Heart left ventricle (tissue), 16 donors: ENCODE data around the gene ADAT1. TPM values are rescaled to one million over a fixed set of nuclear protein-coding genes. Genes with fewer than 3 reads are reported as not detected.

Experiments used
- ATAC-seq, 4 donors: fragments of 200-7000 bp; cut with Tn5 transposase; one replicate each; pipeline ENCODE4 v1.9.1; 2020 to 2022; ENCODE audit warnings: moderate library complexity in 4 of 4, mild to moderate bottlenecking in 3 of 4, moderate number of reproducible peaks in 1 of 4
- DNase-seq, 5 donors: peaks; one replicate each; pipeline ENCODE4 v3.0.0-alpha.2; 2020
- H3K27ac ChIP-seq, 12 donors: fragments of 200-600 bp; sonication (generic) in 4 of 12; one replicate each; pipeline versions ENCODE4 v1.5.0 to v1.8.0; 2016 to 2022; ENCODE audit warnings: mild to moderate bottlenecking in 2 of 12
- H3K27me3 ChIP-seq, 9 donors: fragments of 200-600 bp; sonication (generic) in 2 of 9; one replicate each; pipeline versions ENCODE4 v1.5.1 to v1.8.0; 2016 to 2022; ENCODE audit warnings: mild to moderate bottlenecking in 3 of 9
- H3K36me3 ChIP-seq, 9 donors: fragments of 200-600 bp; sonication (generic) in 2 of 9; one replicate each; pipeline versions ENCODE4 v1.5.0 to v1.8.0; 2018 to 2022; ENCODE audit warnings: mild to moderate bottlenecking in 2 of 9
- H3K4me1 ChIP-seq, 12 donors: fragments of 200-600 bp; sonication (generic) in 4 of 12; one replicate each; pipeline versions ENCODE4 v1.5.0 to v1.8.0; 2016 to 2022; ENCODE audit warnings: mild to moderate bottlenecking in 3 of 12
- H3K4me3 ChIP-seq, 12 donors: fragments of 200-600 bp; sonication (generic) in 4 of 12; one replicate each; pipeline versions ENCODE4 v1.5.0 to v1.8.0; 2017 to 2022; ENCODE audit warnings: mild to moderate bottlenecking in 9 of 12, moderate library complexity in 4 of 12
- H3K9me3 ChIP-seq, 12 donors: fragments of 200-600 bp; sonication (generic) in 4 of 12; one replicate each; pipeline versions ENCODE4 v1.5.0 to v1.8.0; 2016 to 2022; ENCODE audit warnings: mild to moderate bottlenecking in 1 of 12
- POLR2A ChIP-seq, 2 donors: fragments of 450-650 bp; IDR thresholded peaks; one replicate each; pipeline ENCODE4 v1.6.1; 2017; ENCODE audit warnings: antibody characterized with exemption in 2 of 2, mild to moderate bottlenecking in 2 of 2, moderate library complexity in 2 of 2
- WGBS, 4 donors: extraction: QIAGEN DNeasy Blood & Tissue Kit in 2 of 4; methylation state at CpG; one replicate each; pipeline versions ENCODE4 v1.1.5 to v1.1.7; 2013 to 2018; 5-methylcytosine and 5-hydroxymethylcytosine counted together
- intact Hi-C, 10 donors: fragments of 100-400 bp; cut with DNase I; formaldehyde crosslinking; loops; one replicate each; pipeline versions ENCODE4 v1.11.1 to v1.14.2; 2022
- polyA plus RNA-seq, 2 donors: library from polyadenylated mRNA; stranded (reverse); fragments of 200-250 nt; gene quantifications; one replicate each; pipeline ENCODE4 v1.2.3, GENCODE V29; 2013
- total RNA-seq, 9 donors: library from RNA; depleted of rRNA in 2 of 9; stranded (reverse); fragments of >200 nt in 2 of 9; fragmentation: NEBNext Ultra II Directional in 3 of 9; extraction: Animal tissue kit (Norgen Biotek cat#: 25700) in 3 of 9; gene quantifications; one replicate each; pipeline versions ENCODE4 v1.1.0 to v1.2.4, GENCODE V29; 2016 to 2023
- TF ChIP-seq, protein P1 (sequence below), 12 donors: fragments of 200-600 bp; sonication (generic) in 4 of 12; IDR thresholded peaks; one replicate each; pipeline versions ENCODE4 v1.5.0 to v1.8.0; 2018 to 2022; ENCODE audit warnings: antibody characterized with exemption in 12 of 12, mild to moderate bottlenecking in 5 of 12
- donor health status: ischemic (EF 13 %, LVEDD 7.1; RV severe dilation, severe dysfunction).
- donor health status: healthy with polysubstance abuse.
- donor health status: DM: no; HTN: yes; CAD: no.
- donor health status: DM: no; HTN: no; CAD: no.
- donor health status: ischemic (EF 25% LVEDD 6.9; RV normal size, moderate dysfunction).
- donor health status: ischemic (EF 25% LVEDD 5.7; RV mildly dilated, moderate dysfunction).
- donor health status: healthy.
- donor health status: DM: yes; HTN: yes; CAD: no.
- donor health status: ischemic (EF 35%, LVEDD 5.7; RV mildly dilated, moderate dysfunction).
- donor health status: nonischemic (EF 11% LVEDD 7.7; RV severe dilation, severe dysfunction).
- donor health status: DM: yes; HTN: yes; CAD: no.
- donor health status: PGD.
- donor health status: ischemic (EF 29% LVEDD 5.4; RV normal size, mild dysfunction).
- donor health status: nonischemic (EF 23%, LVEDD 6.1; RV moderate dilation, normal function).

Gene ADAT1
- total and polyA plus RNA-seq, 11 donors = 8.0 to 37.5 (median 21.0) TPM

DNA sequence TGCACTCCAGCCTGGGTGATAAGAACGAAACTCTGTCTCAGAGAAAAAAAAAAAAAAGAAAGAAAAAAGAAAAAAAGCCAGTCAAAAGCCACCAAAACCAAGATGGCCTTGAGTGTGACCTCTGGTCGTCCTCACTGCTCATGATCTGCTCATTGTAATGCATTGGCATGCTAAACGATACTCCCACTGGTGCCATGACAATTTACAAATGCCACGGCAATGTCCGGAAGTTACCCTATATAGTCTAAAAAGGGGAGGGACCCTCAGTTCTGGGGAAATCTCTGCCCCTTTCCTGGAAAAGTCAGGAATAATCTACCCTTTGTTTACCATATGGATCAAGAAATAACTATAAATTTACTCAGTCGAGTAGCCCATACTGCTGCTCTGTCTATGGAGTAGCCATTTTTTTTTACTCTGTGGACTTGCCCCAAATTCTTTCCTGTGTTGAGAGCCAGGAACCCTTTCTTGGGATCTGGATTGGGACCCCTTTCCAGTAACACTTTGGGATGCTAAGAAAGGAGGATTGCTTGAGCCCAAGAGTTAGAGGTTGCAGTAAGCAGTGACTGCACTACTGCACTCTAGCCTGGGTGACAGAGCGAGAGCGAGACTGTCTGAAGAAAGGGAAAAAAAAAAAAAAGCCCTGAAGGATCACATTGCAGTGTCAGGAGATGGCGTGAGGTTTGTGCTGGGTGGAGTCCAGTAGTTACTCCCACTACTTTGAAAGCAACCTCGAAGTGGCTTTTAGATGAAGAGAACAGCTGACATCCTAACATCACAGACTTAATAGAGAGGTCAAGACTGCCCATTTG lies 63.3 kb downstream of the ADAT1 start:
- Histone ChIP-seq H3K27me3 (no peaks in the 10 kb centered on the region), H3K36me3 (no peaks in the 10 kb centered on the region), H3K9me3 (no peaks in the 10 kb centered on the region), H3K4me1 (peaks cover 0 to 15% (median 6%) of the 10 kb centered on the region in 12 donors), H3K4me3 (no peak overlapping the region), H3K27ac (peak overlapping the region in 4 of 12 donors; percentile 30 to 54 (median 50))
- intact Hi-C loops = loop anchor here in 5 of 10 donors (5.0 to 10.0 kb wide), 3 partner anchors 42 to 85 kb away; partner anchors contain the start of gene ADAT1 (in 2 of the 5)
- ATAC-seq = peak in 3 of 4 donors; percentile 1 to 18 (median 2)
- peak in 3 of 5 donors; percentile 42 to 54 (median 47) for DNase-seq
- 62 to 71% (median 64%) methylated on average over 10 of the region's 10 CpGs for WGBS, 4 donors
- TF ChIP-seq, protein P1, sequence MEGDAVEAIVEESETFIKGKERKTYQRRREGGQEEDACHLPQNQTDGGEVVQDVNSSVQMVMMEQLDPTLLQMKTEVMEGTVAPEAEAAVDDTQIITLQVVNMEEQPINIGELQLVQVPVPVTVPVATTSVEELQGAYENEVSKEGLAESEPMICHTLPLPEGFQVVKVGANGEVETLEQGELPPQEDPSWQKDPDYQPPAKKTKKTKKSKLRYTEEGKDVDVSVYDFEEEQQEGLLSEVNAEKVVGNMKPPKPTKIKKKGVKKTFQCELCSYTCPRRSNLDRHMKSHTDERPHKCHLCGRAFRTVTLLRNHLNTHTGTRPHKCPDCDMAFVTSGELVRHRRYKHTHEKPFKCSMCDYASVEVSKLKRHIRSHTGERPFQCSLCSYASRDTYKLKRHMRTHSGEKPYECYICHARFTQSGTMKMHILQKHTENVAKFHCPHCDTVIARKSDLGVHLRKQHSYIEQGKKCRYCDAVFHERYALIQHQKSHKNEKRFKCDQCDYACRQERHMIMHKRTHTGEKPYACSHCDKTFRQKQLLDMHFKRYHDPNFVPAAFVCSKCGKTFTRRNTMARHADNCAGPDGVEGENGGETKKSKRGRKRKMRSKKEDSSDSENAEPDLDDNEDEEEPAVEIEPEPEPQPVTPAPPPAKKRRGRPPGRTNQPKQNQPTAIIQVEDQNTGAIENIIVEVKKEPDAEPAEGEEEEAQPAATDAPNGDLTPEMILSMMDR (IDR thresholded peaks at IDR 0.05) = no peak
- no peak for TF ChIP-seq POLR2A (IDR thresholded peaks at IDR 0.05)

DNA sequence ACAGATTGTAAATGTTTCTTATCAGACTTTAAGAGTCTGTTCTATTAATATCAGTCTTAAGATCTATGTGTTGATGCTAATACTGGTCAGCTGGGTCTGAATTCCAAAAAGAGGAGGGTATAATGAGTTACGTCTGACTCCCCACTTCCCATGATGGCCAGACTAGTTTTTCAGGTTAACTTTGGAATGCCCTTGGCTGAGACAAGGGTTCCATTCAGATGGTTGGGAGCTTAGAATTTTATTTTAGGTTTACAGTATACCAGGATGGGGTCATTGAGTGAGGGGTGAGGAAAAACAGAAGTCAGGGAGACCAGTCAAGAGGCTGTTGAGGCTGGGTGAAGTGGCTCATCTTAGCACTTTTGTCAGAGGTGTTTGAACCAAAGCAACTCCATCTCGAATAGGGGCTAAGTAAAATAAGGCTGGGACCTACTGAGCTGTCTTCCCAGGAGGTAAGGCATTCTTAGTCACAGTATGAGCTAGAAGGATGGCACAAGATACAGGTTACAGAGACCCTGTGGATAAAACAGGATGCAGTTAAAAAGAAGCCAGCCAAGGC lies 64.2 kb downstream of the ADAT1 start:
- no peak overlapping the region for H3K4me3 ChIP-seq
- DNase-seq (no peak), ATAC-seq (no peak)
- TF ChIP-seq, protein P1 (IDR thresholded peaks at IDR 0.05) = no peak
- no peak for TF ChIP-seq POLR2A (IDR thresholded peaks at IDR 0.05)
- H3K36me3 ChIP-seq = no peaks in the 10 kb centered on the region
- intact Hi-C loops = loop anchor here in 4 of 10 donors (5.0 to 10.0 kb wide), 3 partner anchors 42 to 84 kb away; partner anchors contain the start of gene ADAT1 (in 1 of the 4)
- H3K9me3 ChIP-seq = no peaks in the 10 kb centered on the region
- H3K4me1 ChIP-seq = peaks cover 0 to 22% (median 11%) of the 10 kb centered on the region in 12 donors
- no peak overlapping the region for H3K27ac ChIP-seq
- 68 to 81% (median 77%) methylated on average over 2 of the region's 2 CpGs for WGBS, 4 donors
- H3K27me3 ChIP-seq = no peaks in the 10 kb centered on the region

DNA sequence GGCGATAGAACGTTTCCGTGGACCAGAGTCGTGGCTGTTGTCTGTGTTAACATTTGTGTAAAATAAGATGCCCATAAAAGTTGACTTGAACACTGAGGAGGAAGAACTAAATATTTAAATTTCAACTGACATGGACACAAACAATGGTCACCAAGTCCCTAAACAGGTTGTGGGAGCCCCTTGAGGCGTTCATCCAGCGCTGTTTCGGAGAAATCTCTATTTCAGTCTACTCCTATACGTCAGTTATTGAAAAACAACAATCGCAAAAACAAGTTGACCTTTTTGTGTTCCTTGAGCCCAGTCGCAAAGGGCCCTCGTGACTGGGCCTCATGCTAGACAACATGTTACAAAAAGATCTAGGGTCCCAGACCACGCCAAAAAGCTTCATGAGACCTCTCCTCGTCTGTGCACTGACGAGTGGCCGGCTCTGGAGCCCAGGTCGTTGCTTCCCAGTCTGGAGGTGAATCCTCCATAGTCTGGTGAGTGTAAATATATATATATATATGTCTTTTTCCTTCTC lies 66.6 kb downstream of the ADAT1 start:
- H3K27ac ChIP-seq = peak overlapping the region; percentile 64 to 89 (median 78)
- no peak for TF ChIP-seq POLR2A (IDR thresholded peaks at IDR 0.05)
- TF ChIP-seq, protein P1 (IDR thresholded peaks at IDR 0.05) = no peak
- ATAC-seq (no peak), DNase-seq (no peak)
- H3K36me3 ChIP-seq = no peaks in the 10 kb centered on the region
- intact Hi-C loops = loop anchor here in 5 of 10 donors (1.0 to 10.0 kb wide), 6 partner anchors 10 to 92 kb away; partner anchors contain the start of genes ADAT1 (in 2 of the 5), GABARAPL2 (in 1 of the 5) and TMEM170A (in 1 of the 5)
- peaks cover 0 to 35% (median 15%) of the 10 kb centered on the region in 12 donors for H3K4me1 ChIP-seq
- no peaks in the 10 kb centered on the region for H3K9me3 ChIP-seq
- H3K4me3 ChIP-seq = peak overlapping the region in 11 of 12 donors; percentile 54 to 87 (median 76)
- no peaks in the 10 kb centered on the region for H3K27me3 ChIP-seq
- 37 to 40% (median 39%) methylated on average over 16 of the region's 16 CpGs for WGBS, 4 donors
